Transverse colon (tissue), 4 donors: ENCODE measurements around the gene ASB13.

Source experiments
- CTCF ChIP-seq, 5 experiments: fragments of 200-600 bp in 3 of 5; fragments of 450-650 bp in 2 of 5; sonication (generic) in 3 of 5; IDR thresholded peaks; 1 replicate in 2 of 5; 2 replicates in 3 of 5; pipeline ENCODE4 v1.5.1; 2016 to 2017; ENCODE audit warnings: antibody characterized with exemption in 5 of 5, inconsistent platforms in 3 of 5, mild to moderate bottlenecking in 2 of 5, moderate library complexity in 1 of 5
- EP300 ChIP-seq: sonication (generic); formaldehyde crosslinking; IDR thresholded peaks from one replicate; pipeline ENCODE4 v1.6.1; 2017; ENCODE audit warnings: antibody characterized with exemption, low read depth
- POLR2A ChIP-seq: fragments of 450-650 bp; IDR thresholded peaks from one replicate; pipeline ENCODE4 v1.6.1; 2016; ENCODE audit warnings: antibody characterized with exemption, mild to moderate bottlenecking, moderate library complexity
- POLR2AphosphoS5 ChIP-seq, 3 donors: sonication (generic); formaldehyde crosslinking; IDR thresholded peaks; one replicate each; pipeline ENCODE4 v1.6.1; 2016; ENCODE audit warnings: antibody characterized with exemption in 3 of 3

- TF ChIP-seq CTCF (IDR thresholded peaks at IDR 0.05) (no peak), POLR2A (no peak), POLR2AphosphoS5 (IDR thresholded peaks at IDR 0.05) (no peak), EP300 (no peak)
These were observed 3.2 kb upstream of the ASB13 start for GRCh38 chr10:5669604-5670003.
